NCI-H146 (cell line): ENCODE data around the gene RNF115.
"Not testable (repeated sequence)": the region's sequence is repeated elsewhere in the genome, so short reads cannot be mapped to it uniquely, and the experiment has no call there.

Experiments
- DNase-seq: peaks from one replicate; lab custom pipeline; 2025; lab: John Stamatoyannopoulos, UW

RNF115 gene

DNA sequence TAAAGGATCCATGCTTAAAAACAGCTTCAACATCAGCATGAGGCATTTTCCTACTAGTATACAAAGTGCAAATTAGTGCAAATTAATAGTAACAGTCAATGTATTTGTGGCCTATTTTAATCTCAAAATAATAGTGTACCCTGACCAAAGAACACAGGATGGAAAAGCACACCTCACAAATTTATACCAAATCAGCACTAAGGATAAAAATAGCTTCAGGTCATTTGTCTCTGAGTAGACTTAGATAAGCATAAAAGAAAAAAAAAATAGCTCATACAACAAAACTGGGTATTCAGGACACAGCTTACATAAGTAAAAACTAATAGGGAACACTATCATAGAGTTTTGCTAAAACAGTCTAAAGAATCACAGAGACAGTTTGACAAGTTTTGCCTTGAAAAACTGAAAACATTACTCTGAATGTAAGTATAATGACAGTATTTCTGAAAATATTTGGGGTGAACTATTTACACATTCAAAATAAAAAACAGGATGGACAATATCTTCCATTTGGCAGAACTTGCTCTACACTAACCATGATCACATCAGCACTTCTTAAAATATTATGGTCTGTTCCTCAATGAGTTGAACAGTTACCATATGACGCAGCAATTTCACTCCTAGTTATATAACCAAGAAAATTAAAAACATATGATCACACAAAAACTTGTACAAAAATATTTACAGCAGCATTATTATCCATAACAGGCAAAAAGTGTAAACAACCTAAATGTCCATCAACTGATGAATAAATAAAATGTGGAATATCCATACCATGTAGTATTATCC lies 46.3 kb downstream of the RNF115 start:
- DNase-seq = no peak

DNA sequence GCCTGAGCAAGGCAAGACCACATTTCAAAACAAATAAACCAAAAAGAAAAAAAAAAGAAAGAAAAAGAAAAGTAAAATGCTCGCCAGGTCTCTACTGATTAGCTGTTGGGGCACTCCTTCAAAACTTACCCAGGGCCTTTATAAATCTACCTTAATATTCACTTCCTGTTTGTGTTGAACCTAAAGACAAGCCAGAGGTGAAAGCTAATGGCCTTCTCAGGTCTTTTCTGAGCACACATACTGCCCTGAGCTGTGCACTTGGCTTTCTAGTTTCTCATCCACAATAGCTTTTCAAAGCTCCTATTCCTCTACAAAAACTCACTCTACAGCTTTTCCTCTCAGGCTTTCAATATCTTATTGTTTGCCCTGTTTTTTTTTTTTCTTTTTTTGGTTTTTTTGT lies 50.5 kb downstream of the RNF115 start:
- no peak for DNase-seq

DNA sequence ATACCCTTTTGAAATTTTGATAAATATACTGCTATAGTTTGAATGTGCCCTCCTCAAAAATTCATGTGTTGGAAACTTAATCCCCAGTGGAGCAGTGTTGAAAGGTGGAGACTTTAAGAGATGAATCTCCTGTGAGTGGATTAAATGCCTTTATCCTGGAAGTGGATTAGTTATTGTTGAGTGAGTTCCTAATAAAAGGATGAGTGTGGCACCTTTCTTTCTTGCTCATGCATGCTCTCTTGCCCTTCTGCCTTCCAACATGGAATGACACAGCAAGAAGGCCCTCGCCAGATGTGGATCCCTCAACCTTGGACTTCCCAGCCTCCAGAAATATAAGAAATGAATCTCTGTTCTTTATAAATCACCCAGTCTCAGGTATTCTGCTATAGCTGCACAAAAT lies 52.8 kb downstream of the RNF115 start:
- no peak for DNase-seq

DNA sequence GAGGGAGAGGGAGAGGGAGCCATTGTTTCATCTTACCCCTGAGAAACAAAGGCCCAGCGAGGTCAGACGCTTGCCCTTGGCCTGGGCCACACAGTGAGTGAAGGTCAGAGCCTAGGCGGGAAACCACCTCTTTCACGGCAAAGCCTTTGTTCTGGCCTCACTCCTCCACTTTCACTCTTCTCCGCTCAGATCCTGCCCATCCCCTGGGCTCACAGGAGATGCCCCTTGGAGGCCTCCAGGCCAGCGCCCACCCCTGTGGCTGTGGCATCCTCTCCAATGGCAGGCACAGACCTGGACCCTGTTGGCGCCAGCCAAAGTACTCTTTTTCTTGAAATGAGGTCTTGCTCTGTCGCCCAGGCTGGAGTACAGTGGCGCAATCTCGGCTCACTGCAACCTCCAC lies 55.9 kb downstream of the RNF115 start:
- not testable (repeated sequence) for DNase-seq

DNA sequence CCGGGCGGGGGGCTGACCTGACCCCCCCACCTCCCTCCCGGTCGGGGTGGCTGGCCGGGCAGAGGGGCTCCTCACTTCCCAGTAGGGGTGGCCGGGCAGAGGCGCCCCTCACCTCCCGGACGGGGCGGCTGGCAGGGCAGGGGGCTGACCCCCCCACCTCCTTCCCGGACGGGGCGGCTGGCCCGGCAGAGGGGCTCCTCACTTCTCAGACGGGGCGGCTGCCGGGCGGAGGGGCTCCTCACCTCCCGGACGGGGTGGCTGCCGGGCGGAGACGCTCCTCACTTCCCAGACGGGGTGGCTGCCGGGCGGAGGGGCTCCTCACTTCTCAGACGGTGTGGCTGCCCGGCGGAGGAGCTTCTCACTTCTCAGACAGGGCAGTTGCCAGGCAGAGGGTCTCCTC lies 57.0 kb downstream of the RNF115 start:
- DNase-seq = not testable (repeated sequence)

DNA sequence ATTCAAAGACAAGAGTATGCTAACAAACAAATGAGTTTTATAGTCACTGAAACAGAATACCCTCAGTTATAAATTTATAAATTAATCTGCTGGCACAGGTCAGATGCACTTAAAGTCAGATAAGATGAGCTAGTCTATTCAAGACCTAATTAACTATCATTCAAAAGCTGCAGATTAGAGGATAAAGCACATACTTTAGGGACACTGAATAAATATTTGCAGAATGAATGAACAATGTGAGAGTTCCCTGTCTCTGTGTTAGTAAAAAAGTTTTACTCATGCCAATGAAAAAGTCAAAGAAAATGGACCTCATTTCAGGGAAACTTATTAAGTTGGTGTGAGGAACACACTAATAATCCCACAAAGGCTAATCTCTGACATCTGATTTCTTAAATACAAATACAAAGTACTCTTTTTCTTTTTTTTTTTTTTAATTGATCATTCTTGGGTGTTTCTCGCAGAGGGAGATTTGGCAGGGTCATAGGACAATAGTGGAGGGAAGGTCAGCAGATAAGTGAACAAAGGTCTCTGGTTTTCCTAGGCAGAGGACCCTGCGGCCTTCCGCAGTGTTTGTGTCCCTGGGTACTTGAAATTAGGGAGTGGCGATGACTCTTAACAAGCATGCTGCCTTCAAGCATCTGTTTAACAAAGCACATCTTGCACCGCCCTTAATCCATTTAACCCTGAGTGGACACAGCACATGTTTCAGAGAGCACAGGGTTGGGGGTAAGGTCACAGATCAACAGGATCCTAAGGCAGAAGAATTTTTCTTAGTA lies 58.1 kb downstream of the RNF115 start:
- DNase-seq = peak; percentile 3

DNA sequence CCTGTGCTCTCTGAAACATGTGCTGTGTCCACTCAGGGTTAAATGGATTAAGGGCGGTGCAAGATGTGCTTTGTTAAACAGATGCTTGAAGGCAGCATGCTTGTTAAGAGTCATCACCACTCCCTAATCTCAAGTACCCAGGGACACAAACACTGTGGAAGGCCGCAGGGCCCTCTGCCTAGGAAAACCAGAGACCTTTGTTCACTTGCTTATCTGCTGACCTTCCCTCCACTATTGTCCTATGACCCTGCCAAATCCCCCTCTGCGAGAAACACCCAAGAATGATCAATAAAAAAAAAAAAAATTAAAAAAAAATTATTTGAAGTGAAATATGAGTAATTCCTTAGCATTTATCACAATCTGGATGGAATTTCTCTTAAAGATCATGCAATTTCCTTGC lies 58.8 kb downstream of the RNF115 start:
- not testable (repeated sequence) for DNase-seq

DNA sequence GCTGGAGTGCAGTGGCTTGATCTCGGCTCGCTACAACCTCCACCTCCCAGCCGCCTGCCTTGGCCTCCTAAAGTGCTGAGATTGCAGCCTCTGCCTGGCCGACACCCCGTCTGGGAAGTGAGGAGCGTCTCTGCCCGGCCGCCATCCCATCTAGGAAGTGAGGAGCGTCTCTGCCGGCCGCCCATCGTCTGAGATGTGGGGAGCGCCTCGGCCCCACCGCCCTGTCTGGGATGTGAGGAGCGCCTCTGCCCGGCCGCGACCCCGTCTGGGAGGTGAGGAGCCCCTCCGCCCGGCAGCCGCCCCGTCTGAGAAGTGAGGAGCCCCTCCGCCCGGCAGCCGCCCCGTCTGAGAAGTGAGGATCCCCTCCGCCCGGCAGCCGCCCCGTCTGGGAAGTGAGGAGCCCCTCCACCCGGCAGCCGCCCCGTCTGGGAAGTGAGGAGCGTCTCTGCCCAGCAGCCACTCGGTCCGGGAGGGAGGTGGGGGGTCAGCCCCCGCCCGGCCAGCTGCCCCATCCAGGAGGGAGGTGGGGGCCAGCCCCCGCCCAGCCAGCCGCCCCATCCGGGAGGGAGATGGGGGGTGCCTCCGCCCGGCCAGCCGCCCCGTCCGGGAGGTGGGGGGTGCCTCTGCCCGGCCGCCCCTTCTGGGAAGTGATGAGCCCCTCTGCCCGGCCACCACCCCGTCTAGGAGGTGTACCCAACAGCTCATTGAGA lies 59.5 kb downstream of the RNF115 start:
- not testable (repeated sequence) for DNase-seq

DNA sequence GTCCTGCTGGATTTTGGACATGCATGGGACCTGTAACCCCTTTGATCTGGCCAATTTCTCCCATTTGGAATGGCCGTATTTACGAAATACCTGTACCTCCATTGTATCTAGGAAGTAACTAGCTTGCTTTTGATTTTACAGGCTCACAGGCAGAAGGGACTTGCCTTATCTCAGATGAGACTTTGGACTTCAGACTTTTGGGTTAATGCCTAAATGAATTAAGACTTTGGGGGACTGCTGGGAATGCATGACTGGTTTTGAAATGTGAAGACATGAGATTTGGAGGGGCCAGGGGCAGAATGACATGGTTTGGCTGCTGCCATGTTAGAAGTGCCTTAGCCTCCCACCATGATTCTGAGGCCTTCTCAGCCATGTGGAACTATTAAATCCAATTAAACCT lies 61.9 kb downstream of the RNF115 start:
- DNase-seq = not testable (repeated sequence)

DNA sequence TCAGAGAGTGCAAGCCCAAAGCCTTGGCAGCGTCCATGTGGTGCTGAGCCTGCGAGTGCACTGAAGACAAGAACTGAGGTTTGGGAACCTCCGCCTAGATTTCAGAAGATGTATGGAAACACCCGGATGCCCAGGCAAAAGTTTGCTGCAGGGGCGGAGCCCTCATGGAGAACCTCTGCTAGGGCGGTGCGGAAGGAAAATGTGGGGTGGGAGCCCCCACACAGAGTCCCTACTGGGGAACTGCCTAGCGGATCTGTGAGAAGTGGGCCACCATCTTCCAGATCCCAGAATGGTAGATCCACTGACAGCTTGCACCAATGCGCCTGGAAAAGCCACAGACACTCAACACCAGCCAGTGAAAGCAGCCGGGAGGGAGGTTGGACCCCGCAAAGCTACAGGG lies 62.4 kb downstream of the RNF115 start:
- DNase-seq = not testable (repeated sequence)

DNA sequence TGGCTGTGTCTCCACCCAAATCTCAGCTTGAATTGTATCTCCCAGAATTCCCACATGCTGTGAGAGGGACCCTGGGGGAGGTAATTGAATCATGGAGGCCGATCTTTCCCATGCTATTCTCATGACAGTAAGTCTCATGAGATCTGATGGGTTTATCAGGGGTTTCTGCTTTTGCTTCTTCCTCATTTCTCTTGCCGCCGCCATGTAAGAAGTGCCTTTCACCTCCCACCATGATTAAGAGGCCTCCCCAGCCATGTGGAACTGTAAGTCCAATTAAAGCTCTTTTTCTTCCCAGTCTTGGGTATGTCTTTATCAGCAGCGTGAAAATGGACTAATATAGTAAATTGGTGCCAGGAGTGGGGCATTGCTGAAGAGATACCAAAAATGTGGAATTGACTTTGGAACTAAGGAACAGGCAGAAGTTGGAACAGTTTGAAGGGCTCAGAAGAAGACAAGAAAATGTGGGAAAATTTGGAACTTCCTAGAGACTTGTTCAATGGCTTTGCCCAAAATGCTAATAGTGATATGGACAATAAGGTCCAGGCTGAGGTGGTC lies 63.4 kb downstream of the RNF115 start:
- not testable (repeated sequence) for DNase-seq

DNA sequence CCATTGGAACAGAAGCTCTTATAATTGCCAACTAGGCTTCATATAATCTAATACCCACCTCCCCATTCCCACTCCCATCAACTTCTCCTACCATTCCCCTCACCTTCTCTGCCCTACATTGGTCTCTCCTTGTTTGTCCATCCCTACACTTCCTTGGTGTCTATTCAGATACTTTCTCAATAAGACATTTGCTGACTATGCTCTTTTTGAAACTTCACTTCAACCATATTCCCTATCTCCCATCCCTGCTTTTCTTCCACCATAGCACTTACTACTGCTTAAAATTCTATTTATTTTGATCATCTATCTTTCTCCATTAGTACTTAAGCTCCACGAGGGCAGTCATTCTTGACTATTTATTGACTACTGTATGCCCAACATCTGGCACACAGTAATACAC lies 64.2 kb downstream of the RNF115 start:
- no peak for DNase-seq

DNA sequence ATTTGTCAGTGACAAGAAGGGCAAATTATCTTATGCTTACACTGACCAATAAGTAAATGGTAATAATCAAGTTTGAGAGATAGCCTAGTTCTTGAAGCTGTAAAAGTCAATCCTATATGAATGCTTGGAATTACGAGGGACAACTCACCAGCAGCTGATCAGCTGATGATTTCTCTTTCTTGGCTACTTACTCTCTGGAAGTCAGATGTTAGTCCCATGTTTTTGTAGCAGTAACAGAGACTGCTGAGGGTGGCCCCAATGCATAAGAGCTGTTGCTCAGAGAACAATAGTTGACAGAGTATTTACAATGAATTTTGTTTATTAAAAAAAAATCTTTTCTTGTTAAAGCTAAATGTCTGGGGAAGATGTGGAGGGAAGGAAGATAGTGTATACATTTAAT lies 65.3 kb downstream of the RNF115 start:
- DNase-seq = no peak

DNA sequence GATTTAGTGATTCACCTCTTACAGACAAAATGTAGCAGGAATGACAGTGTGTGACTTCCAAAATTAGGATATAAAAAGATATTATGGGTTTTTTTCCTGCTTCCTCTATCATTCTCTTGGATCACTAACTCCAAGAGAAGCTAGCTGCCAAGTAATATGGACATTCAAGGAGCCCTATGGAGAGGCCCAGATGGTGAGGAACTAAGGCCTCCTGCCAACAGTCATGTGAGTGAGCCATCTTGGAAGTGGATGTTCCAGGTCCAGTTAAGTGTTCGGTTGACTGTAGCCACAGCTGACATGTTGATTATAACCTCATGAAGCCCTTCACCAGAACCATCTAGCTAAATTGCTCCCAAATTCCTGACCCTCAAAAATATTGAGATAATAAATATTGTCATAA lies 65.8 kb downstream of the RNF115 start:
- DNase-seq = no peak

DNA sequence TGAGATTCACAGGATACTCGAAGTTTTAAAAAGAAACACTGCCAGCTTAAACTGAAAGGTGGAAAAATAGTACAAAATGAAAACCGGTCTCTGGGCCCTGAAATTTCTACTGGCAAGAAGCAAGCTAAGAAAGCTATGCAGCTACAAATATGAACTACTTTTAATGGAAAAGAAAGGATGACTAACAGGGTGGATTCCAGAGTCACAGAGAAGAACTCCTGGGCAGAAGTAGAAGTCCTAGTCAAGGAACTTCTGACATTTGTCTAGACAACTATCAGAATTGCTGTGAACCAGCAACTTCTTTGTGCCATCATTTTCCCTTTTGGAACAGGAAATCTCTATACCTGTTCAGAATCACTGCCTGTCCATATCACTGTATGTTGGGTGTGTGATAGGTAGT lies 66.5 kb downstream of the RNF115 start:
- no peak for DNase-seq

DNA sequence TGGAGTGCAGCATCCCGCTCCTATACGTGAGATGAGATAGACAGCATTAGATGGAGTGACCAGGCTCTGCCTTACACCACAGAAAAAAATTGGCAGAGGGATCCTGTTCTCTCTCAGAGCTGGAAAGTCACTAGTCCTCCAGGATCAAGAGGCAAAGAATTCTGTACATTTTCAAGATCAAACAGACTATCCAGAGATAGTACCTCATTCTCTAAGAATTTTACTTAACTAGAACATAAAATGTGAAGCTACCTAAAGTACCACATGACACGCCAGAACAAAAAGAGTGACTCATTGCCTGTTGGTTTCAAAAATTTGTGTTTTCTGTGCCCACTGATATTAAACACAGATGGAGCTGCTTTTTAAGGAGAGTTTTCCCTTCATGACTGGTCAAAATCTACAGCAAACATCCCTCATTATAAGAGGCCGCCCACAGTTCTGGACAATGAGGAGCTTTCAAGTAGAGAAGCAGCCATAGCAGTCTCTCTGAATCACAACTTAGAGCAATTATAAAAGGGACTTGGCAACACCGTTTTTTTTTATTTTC lies 72.3 kb downstream of the RNF115 start:
- no peak for DNase-seq

DNA sequence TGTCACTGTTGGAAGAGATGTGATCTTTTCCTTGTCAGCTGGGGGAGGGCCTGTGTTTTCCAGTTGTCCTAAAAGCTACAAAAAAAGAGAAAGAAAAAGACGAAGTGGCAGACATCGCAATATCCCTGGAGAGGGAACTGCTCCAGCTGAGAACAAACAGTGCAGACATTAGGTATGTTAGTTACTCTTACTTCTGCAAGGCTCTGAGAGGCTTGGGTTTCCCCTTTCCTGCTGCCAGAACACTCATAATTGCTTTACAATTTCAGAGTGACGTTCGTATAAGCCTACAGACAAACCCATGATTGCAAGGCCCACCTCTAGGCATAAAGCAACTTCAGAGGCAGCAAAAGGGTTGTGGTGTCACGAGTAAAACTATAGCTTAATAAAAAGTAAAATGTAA lies 73.5 kb downstream of the RNF115 start:
- no peak for DNase-seq

DNA sequence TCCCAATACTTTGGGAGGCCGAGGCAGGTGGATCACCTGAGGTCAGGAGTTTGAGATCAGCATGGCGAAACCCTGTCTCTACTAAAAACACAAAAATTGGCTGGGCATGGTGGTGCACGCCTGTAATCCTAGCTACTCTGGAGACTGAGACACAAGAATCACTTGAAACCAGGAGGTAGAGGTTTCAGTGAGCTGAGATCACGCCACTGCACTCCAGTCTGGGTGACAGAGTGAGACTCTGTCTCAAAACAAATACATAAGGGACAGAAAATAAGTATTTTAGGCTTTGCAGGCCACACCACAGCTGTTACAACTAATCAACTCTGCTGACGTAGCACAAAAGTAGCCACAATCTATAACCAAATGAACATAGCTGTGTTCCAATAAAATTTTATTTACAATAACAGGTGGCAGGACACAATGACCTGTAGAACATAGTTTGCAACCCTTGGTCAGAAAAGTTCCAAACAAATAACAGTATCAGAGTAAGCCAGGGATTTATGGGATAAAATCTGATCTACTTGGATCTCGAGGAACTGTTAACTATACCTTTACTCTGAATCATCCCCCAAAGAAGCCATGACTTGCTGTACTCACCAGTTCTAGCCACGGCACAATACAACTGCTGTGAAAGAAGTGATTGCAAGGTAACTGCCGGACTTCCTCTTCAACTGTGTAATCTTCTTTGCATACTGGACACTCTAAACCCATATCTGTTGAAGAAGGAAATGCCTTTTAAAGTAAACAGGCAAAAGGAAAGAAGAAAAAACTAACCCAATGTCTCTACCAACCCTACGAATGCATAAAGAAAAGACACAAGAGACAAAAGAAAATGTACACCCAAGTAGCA lies 76.3 kb downstream of the RNF115 start:
- no peak for DNase-seq

DNA sequence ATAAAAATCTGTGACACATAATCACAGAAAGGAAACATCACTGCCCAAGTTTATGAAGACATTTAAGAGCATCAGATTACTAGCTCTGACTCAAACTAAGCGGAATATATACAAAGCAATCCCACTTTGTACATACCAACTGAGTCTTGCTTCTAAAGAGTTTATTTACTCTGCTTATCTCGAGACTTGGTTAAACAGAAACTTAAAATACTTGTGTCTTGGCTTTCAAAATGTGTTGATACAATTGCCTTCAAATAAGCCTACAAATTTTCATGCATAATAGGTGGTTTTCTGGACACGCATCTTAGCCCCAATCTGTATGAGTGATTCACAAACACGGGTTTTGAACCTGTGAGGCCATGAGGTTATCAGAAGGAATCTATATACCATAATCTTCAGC lies 83.6 kb downstream of the RNF115 start:
- no peak for DNase-seq

DNA sequence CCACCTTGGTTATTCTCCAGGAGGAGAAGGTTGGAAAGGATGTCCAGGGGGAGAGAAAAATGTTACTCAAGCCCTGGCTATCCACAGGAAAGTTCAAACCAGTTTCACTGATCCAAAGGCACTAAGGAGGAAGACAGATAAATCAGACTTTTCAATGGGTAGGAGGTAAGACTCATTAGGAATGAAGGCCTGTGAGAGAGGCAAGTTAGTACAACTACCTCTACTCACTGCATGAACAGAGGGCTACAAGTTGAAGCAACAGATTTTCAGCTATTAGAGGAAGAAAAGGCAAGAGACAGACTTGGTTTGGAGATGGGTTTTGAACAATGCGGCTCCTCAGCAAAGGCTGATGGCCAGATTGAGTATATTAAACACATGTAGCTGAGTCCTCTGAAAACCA lies 87.7 kb downstream of the RNF115 start:
- no peak for DNase-seq

DNA sequence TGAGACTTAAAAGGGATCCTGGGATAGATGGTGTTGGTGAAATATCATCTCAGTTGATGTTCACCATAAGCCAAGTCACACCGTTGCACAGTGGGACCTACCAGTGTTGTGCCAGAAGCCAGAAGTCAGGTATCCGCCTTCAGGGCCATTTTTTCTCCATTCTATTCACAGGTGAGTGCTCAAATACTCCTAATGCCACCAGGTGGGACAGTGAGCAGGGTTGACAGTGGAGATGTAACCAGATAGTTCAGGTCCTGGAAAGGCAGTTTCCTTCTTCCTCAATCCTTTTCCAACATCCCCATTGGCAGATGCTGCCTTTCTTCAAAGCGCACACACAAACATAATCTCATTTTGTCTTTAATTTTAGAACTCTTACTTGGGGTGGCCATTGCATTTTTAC lies 93.0 kb downstream of the RNF115 start:
- no peak for DNase-seq
